SK-N-SH (cell line): Measurements from ENCODE around the gene LTB4R. TPM values are rescaled to one million over a fixed set of nuclear protein-coding genes. Genes with fewer than 3 reads are reported as not detected.
"Not testable (repeated sequence)": the region's sequence is repeated elsewhere in the genome, so short reads cannot be mapped to it uniquely, and the experiment has no call there.

Experiments used
- CTCF ChIA-PET: fragments of 300-600, 350-600 bp; formaldehyde crosslinking; extraction: SDS; loops from one replicate; lab custom pipeline; 2021; lab: Yijun Ruan, JAX
- POLR2A ChIA-PET: fragments of 350-600 bp; sonication (Branson Sonifier 250); formaldehyde crosslinking; extraction: SDS; loops from one replicate; lab custom pipeline; 2020; ENCODE audit warnings: antibody characterized with exemption, inconsistent platforms; lab: Yijun Ruan, JAX
- DNase-seq: peaks from one replicate; pipeline ENCODE4 v3.0.0; 2012
- H2AFZ ChIP-seq: fragments of 200-600 bp; sonication (generic); 2 replicates; pipeline ENCODE4 v1.8.1; 2016; ENCODE audit warnings: antibody characterized with exemption, mild to moderate bottlenecking, low read depth
- H3F3A ChIP-seq: fragments of 200-600 bp; sonication (generic); replicated peaks from 2 replicates; pipeline ENCODE3; 2016; ENCODE audit warnings: antibody characterized with exemption, mild to moderate bottlenecking; ENCODE audit not compliant: insufficient read depth
- H3K27ac ChIP-seq, 2 experiments: fragments of 200-500 bp in 1 of 2; fragments of 200-600 bp in 1 of 2; sonication (Bioruptor generic) in 1 of 2; sonication (generic), shearing (Covaris generic) in 1 of 2; 2 replicates each; pipeline versions ENCODE4 v1.5.1 to v1.6.1; 2014 to 2016; ENCODE audit warnings: low read depth in 2 of 2, inconsistent platforms in 1 of 2, low read length in 1 of 2, mild to moderate bottlenecking in 1 of 2, mixed read lengths in 1 of 2
- H3K27me3 ChIP-seq: fragments of 200-600 bp; sonication (generic), shearing (Covaris generic); 2 replicates; pipeline ENCODE4 v1.6.1; 2016; ENCODE audit warnings: mixed run types; ENCODE audit not compliant: insufficient read depth
- H3K36me3 ChIP-seq, 2 experiments: fragments of 200-500 bp in 1 of 2; fragments of 200-600 bp in 1 of 2; sonication (Bioruptor generic) in 1 of 2; sonication (generic) in 1 of 2; replicated peaks in 1 of 2; 2 replicates each; pipeline versions ENCODE3 to v1.5.1; 2014 to 2016; ENCODE audit warnings: low read length in 1 of 2, mild to moderate bottlenecking in 1 of 2; ENCODE audit not compliant: insufficient read depth in 2 of 2, control insufficient read depth in 1 of 2
- H3K4me1 ChIP-seq, 2 experiments: fragments of 200-500 bp in 1 of 2; fragments of 200-600 bp in 1 of 2; sonication (Bioruptor generic) in 1 of 2; sonication (generic), shearing (Covaris generic) in 1 of 2; 2 replicates each; pipeline versions ENCODE4 v1.5.1 to v1.6.1; 2014 to 2016; ENCODE audit warnings: low read depth in 1 of 2, low read length in 1 of 2, mixed run types in 1 of 2; ENCODE audit not compliant: insufficient read depth in 2 of 2, control insufficient read depth in 1 of 2
- H3K4me2 ChIP-seq: fragments of 200-600 bp; sonication (generic), shearing (Covaris generic); 2 replicates; pipeline ENCODE4 v1.6.1; 2017; ENCODE audit warnings: mixed run types
- H3K4me3 ChIP-seq, 2 experiments: fragments of 200-500 bp in 1 of 2; fragments of 200-600 bp in 1 of 2; sonication (Bioruptor generic) in 1 of 2; sonication (generic), shearing (Covaris generic) in 1 of 2; 2 replicates each; pipeline versions ENCODE4 v1.5.1 to v1.8.1; 2014 to 2016; ENCODE audit warnings: low read depth in 2 of 2, inconsistent platforms in 1 of 2, low read length in 1 of 2, mild to moderate bottlenecking in 1 of 2, mixed read lengths in 1 of 2, moderate library complexity in 1 of 2
- H3K79me2 ChIP-seq: fragments of 200-600 bp; sonication (generic); 2 replicates; pipeline ENCODE4 v1.8.1; 2017; ENCODE audit warnings: mild to moderate bottlenecking; ENCODE audit not compliant: insufficient read depth
- H3K9ac ChIP-seq: fragments of 200-600 bp; sonication (generic); 2 replicates; pipeline ENCODE4 v1.6.1; 2017; ENCODE audit warnings: mixed run types
- H3K9me2 ChIP-seq: fragments of 200-600 bp; sonication (generic); 2 replicates; pipeline ENCODE4 v1.6.1; 2017; ENCODE audit warnings: mixed run types
- H3K9me3 ChIP-seq: fragments of 200-600 bp; sonication (generic); 2 replicates; pipeline ENCODE4 v1.6.1; 2017; ENCODE audit warnings: mixed run types, mild to moderate bottlenecking, moderate library complexity
- H4K20me1 ChIP-seq: fragments of 200-600 bp; sonication (generic); 2 replicates; pipeline ENCODE4 v1.6.1; 2017; ENCODE audit warnings: mild to moderate bottlenecking, mixed run types; ENCODE audit not compliant: insufficient read depth
- CTCF ChIP-seq: fragments of 200-600 bp; sonication (generic); IDR thresholded peaks from 2 replicates; pipeline ENCODE4 v1.6.1; 2017; ENCODE audit warnings: antibody characterized with exemption, mild to moderate bottlenecking, moderate library complexity
- IRF3 ChIP-seq: fragments of 150-350 bp; IDR thresholded peaks from 2 replicates; pipeline ENCODE4 v1.6.1; 2016; ENCODE audit warnings: mild to moderate bottlenecking, low read depth, low read length
- JUND ChIP-seq: IDR thresholded peaks from 2 replicates; pipeline ENCODE4 v1.4.0; 2012
- NFIC ChIP-seq: IDR thresholded peaks from 2 replicates; pipeline ENCODE4 v1.4.0; 2012; ENCODE audit warnings: borderline replicate concordance
- RAD21 ChIP-seq: IDR thresholded peaks from 2 replicates; pipeline ENCODE4 v1.6.1; 2012; ENCODE audit warnings: mild to moderate bottlenecking, low read length
- RFX5 ChIP-seq: IDR thresholded peaks from 2 replicates; pipeline ENCODE4 v1.6.1; 2012; ENCODE audit warnings: mild to moderate bottlenecking, improper control_type of control experiment, low read length
- RXRA ChIP-seq: IDR thresholded peaks from 2 replicates; pipeline ENCODE4 v1.4.0; 2012; ENCODE audit warnings: low read depth, mild to moderate bottlenecking, borderline replicate concordance
- SMC3 ChIP-seq: IDR thresholded peaks from 2 replicates; pipeline ENCODE4 v1.6.1; 2012; ENCODE audit warnings: low read depth, low read length, improper control_type of control experiment
- TCF12 ChIP-seq: IDR thresholded peaks from 2 replicates; pipeline ENCODE4 v1.4.0; 2012
- WGBS: methylation state at CpG from one replicate; pipeline ENCODE4 v1.1.6; 2017; ENCODE audit warnings: low lambda C conversion rate; 5-methylcytosine and 5-hydroxymethylcytosine counted together
- polyA plus RNA-seq, 3 experiments: library from polyadenylated mRNA; depleted of rRNA; stranded (reverse); fragments of >200 nt; gene quantifications; 2 replicates each; pipeline ENCODE4 v1.2.3, GENCODE V29; 2012

The LTB4R gene
- polyA plus RNA-seq, 1 of the 3 experiments (the other 2 are of a cell fraction), result 11.9 TPM

- Histone ChIP-seq H3F3A (no peaks in the 10 kb centered on the region), H3K79me2 (no peaks in the 10 kb centered on the region), H3K27ac (no peak overlapping the region), H3K36me3 (no peaks in the 10 kb centered on the region), H3K4me1 (peaks cover 0 to 7% of the 10 kb centered on the region in 2 experiments; a peak in 1 of 4 replicates), H3K4me2 (no peak overlapping the region), H4K20me1 (no peaks in the 10 kb centered on the region), H3K27me3 (no peaks in the 10 kb centered on the region), H3K9me3 (no peaks in the 10 kb centered on the region), H3K9ac (no peak overlapping the region), H2AFZ (no peak overlapping the region), H3K4me3 (no peak overlapping the region), H3K9me2 (no peaks in the 10 kb centered on the region)
- ChIA-PET CTCF (interaction anchor here (0.6 to 14.6 kb wide), 14 partner anchors 9 to 115 kb away, joined by 3 to 115 read pairs (median 5); partner anchors contain the start of genes CBLN3, CIDEB, KHNYN and LTB4R), POLR2A (interaction anchor here (1.3 to 1.7 kb wide), 2 partner anchors 109 to 115 kb away, joined by 4 read pairs; partner anchors contain the start of gene SDR39U1)
- WGBS, result 69% methylated on average over 2 of the region's 2 CpGs
- no peak for DNase-seq
- TF ChIP-seq NFIC (no peak), JUND (no peak), TCF12 (no peak), IRF3 (no peak), RXRA (no peak), RFX5 (no peak), SMC3 (no peak), CTCF (no peak)
Measured at GRCh38 chr14:24327303-24327702, 16.0 kb downstream of the LTB4R start.

GRCh38 chr14:24327914-24328313 is 16.6 kb downstream of the LTB4R start:
- DNase-seq, H3K27me3 ChIP-seq, H3K27ac ChIP-seq, H3K9ac ChIP-seq, H3K4me2 ChIP-seq, H3K79me2 ChIP-seq, H3K9me2 ChIP-seq, H3F3A ChIP-seq, H2AFZ ChIP-seq, H3K36me3 ChIP-seq, H4K20me1 ChIP-seq, H3K9me3 ChIP-seq, H3K4me3 ChIP-seq: not testable (repeated sequence)
- peaks cover 0 to 12% of the 10 kb centered on the region in 2 experiments; a peak in 1 of 4 replicates for H3K4me1 ChIP-seq
- POLR2A ChIA-PET, result interaction anchor here (1.3 to 1.7 kb wide), 2 partner anchors 109 to 115 kb away, joined by 4 read pairs; partner anchors contain the start of gene SDR39U1
- 7% methylated on average over 7 of the region's 9 CpGs for whole genome bisulfite sequencing
- CTCF ChIA-PET, result interaction anchor here (0.6 to 14.6 kb wide), 16 partner anchors 9 to 114 kb away, joined by 3 to 115 read pairs (median 4); partner anchors contain the start of genes CBLN3, CIDEB, KHNYN and LTB4R
- TF ChIP-seq RAD21, result peak; percentile 37
- peak; percentile 26 for TF ChIP-seq SMC3
- TF ChIP-seq CTCF, result peak; percentile 67
